Medulla oblongata (tissue), 1 donor: ENCODE data around the gene RNF43.

Source experiments
- DNase-seq: peaks from one replicate; pipeline ENCODE4 v3.0.0-alpha.2; 2015; ENCODE audit errors: extremely low spot score

Gene RNF43

DNA sequence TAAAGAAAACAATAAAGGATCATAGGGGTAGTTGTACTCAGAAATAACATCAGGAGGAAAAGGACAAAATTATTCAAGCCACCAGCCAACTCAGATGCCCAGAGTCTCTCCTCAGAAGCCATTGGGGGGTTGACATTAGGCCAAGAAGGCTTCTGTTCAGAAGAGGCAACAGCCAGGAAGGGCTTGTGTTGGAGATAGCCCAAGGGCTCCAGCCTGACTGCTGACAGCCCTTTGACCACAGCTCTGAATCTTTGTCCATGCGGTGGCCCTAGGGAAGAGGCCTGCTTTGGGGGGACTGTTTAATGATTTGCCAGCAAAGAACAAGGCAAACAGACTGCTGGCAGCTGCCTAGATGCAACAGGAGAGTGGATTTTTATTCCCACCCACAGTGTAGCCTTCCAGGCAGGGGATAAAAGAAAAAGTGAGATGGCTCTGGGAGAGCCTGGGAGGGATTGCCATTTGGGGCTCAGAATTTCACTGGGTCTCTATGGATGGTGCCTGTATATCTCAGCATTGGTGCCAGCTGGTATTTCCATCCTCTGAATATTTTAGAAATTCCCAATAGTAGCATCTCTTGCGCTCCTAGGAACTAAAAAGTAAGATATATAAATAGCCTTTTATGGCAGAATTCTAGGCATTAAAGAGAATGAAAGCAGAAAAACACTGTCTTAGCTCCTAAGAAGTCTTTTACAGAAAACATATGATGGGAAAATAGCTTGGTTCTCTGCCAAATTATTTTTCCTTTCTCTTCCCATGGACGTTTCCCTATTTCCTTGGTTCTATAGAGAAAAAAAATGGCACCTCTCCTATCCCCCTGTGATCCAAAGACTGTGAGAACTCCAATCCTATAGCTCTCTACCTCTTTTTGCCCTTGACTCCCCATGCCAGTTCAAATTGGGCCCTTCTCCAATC, 36.0 kb downstream of the RNF43 start:
- DNase-seq = peak; percentile 73

GRCh38 chr17:58380207-58381123, 36.9 kb downstream of the RNF43 start:
- no peak for DNase-seq

DNA sequence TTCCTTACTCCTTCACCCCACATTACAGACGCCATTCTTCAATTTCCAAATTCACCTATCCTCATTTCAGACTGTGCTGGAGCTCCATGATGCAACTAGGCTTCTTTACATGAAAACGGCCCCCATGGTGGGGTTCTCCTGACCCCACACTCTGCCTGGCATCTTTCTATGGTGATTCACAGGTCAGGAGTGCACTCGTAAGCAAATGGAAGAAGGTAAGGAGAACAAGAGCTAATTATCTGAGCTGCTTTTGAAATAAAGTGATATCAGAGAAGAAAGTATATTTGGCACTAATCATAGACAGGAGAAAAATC, 37.9 kb downstream of the RNF43 start:
- no peak for DNase-seq

DNA sequence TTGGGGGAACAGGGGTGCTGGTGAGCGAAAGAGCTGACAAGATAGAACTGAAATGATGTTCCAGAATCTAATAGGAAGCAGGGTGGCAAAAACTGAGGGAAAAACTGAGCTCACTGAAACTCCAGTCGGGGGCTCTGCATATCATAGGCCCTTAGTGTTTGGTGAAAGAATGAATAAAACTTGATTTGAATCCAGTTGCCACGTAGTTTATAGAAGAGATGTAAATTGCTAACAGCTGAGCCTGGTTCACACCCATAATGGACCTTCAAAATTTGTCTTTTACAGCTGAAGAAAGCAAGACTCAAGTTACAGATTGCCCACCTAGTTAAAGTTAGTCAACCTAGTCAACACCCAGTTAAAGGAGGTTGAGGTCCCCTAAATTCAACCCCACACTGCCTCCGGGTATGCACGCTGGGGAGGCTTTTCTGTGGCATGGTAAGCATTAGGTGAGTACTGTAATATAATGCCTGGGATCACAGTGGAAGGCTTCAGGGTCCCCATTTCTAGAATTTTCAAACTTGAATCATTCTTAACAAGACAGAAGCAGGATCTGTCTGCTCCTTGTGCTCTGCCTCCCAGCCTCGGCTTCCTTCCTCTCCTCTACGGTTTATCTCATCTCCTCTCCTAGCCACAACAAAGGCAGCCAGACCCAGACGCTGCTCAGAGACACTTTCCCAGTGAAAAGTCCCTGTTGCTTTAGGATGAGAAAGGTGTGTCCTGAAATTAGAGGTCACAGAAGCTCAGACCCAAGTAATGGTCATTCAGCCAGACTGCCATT, 38.4 kb downstream of the RNF43 start:
- DNase-seq = no peak

GRCh38 chr17:58377661-58378060, 39.7 kb downstream of the RNF43 start:
- no peak for DNase-seq

DNA sequence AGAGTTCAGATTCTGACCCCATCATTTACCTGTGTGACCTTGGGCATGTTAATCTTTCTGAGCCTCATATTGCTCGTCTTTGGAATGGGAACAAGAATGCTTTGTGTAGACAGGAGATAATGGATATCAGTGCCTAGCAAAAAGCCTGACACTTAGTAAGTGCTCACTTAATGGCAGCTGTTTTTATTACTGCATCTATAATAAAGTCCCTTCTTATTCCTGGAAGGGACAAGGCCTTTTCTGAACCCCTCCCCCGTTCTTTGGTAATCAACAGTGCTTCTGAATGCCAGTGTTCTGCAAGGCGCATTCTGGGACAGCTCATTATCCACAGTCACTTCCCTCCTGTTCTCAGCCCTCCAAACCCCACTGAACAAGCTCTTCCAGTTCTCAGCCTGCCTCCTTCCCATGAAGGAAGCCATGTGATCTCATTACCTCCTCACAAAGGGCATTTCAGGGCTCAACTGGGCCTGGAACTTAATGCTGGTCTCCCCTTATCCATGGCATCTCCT, 40.2 kb downstream of the RNF43 start:
- DNase-seq = no peak

DNA sequence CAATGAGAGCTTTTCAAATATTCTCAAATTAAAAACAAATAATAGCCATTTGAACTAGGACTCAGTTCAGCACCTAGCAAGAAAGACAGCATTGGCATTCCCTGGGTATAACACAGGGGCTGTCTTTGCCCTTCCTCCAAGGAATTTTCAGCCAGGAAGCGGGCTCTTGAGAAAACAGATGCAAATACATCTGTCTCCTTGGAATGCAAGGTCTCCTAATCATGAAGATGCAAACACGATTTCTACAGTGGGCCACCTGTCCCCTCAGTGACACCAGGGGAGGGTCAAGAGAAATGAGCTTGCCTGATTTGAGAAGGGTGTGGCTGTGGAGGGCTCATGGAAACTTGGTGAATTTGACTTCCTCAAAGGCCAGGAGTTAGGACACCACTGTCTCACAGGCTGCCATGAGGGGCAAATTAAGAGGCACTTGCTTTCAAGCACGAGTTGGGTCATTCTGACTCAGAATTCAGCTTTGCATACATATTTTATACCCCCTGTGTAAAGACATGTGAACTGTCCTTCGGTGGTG, 40.8 kb downstream of the RNF43 start:
- DNase-seq = no peak

DNA sequence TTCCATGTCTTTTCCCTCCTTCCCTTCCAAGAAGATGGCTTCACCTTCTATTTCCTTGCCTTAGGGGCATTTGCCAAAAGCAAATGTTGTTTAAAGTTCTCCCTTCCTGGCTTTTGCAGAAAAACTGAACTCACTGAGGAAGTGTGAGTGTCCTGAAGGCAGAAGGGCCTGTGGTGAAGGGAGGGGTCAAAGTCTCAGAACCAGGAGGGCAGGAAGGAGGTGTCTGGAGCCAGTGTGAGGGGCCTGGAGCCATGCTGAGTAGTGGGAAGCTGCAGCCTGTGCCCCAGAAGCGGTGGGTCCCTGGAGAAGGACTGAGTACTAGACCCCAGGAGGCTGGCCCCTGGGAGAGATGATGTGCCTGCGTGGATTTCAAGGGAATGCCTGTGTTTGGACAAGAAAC, 41.5 kb downstream of the RNF43 start:
- no peak for DNase-seq

DNA sequence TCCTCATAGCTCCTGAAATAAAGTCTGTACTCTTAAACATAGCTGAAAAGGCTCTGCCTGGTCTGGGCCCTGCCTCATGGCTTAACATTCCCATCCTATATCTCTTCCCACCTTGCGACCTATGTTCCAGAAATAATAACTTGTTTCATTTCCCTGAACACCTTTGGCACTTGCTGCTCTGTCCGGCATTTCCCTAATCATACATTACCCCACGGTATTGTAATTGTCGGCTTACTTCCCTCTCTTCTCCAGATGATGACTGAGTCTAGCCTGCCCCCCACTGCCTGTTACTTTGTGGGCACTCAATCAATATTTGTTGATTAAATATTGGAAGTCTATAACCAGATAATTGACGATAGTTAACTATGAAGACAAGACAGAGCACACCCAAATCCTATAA, 42.1 kb downstream of the RNF43 start:
- no peak for DNase-seq

DNA sequence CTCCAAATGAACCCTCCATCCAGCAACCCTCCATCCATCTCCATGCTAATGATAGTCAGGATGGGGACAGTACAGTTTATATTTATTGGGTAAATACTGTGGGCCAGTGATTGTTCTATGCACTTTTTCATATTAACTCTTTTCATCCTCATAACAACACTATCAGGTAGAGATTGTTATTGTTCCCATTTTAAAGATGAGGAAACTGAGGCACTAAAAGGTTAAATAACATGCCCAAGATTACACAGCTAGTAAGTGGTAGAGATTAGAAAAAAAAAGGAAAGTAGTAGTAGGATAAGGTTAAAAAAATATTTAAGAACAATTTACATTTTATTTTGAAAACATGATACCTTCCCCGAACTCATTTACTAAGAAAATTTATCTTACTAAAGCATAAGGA, 43.4 kb downstream of the RNF43 start:
- DNase-seq = no peak

- no peak for DNase-seq
These were observed 44.3 kb downstream of the RNF43 start for GRCh38 chr17:58373003-58373402.

GRCh38 chr17:58371300-58371950, 45.9 kb downstream of the RNF43 start:
- DNase-seq = no peak

GRCh38 chr17:58370716-58371115, 46.6 kb downstream of the RNF43 start:
- DNase-seq = no peak

DNA sequence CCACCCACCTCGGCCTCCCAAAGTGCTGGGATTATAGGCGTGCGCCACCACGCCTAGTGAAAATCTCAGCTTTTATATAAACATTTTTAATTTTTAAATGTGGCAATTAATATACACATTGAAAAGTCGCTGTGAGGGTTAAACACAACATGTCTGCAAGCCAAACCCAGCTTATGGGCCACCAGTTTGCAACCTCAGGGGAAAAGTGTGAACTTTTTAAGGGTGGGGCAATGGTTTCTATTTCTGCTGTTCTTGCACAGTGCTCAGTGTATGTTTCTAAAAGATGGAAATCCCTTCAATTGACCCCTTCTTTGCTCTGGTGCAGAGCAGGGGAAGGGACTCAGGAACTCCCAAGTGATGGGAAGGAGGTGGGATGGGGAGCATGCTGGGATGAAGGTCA, 47.0 kb downstream of the RNF43 start:
- no peak for DNase-seq

DNA sequence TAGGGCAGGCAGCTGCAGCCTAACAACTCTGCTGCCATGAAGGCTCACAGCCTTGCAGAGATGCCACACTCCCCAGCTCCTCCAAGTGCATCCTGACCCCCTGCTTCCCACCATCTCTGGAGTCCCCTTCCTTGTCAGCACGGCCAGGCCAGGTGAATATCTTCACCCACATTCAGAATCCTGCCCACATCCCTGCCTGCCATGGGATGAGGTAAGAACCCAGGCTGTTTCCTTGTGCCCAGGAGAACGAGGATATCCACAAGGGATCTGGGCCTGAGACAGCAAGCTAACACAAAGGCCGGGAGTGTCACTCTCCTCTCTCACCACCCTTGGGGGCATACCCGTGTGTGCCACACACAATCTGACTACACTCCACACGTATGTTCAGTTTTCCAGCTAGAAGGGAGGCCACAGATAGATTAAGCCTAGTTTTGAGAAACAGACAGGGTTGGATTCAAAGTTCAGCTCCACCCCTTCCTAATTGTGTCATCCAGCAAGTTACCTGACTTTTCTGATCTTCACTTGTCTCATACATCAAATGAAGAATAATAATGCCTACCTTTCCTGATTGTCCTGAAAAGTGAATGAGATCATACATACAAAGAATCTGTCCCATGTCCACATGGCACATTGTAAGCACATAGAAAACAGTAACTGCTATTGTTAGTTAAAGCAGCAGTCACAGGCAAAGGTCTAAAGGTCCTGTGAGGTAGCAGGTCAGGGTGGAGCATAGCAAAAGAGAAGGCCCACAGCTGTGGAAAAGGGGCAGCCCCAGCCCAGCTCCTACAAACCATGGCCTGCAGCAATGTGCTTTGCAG, 47.9 kb downstream of the RNF43 start:
- no peak for DNase-seq

DNA sequence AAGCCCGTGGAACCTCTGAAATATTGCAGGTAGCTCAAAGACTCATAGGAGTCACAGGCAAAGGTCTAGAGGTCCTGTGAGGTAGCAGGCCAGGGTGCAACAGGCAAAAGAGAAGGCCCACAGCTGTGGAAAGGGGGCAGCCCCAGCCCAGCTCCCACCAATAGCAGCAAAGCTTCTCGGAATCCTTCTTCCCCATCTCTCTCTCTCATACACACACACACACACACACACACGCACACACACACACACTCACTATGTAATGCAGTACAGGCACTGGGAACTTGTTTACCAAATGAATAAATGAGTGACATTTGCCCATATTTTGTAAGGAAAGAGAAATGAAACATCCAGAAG, 48.5 kb downstream of the RNF43 start:
- DNase-seq = no peak
